Ovary (tissue), 3 donors: ENCODE results near the gene RAB40B.

Experiments used
- CTCF ChIP-seq, 3 donors: fragments of 450-650 bp in 2 of 3; fragments of 200-600 bp in 1 of 3; IDR thresholded peaks; one replicate each; pipeline versions ENCODE4 v1.5.1 to v1.8.0; 2016 to 2022; ENCODE audit warnings: antibody characterized with exemption in 3 of 3, mild to moderate bottlenecking in 1 of 3
- POLR2A ChIP-seq: fragments of 450-650 bp; IDR thresholded peaks from one replicate; pipeline ENCODE4 v1.6.1; 2017; ENCODE audit warnings: antibody characterized with exemption, mild to moderate bottlenecking, moderate library complexity
- donor health status: DM: no; HTN: no; CAD: no.

DNA sequence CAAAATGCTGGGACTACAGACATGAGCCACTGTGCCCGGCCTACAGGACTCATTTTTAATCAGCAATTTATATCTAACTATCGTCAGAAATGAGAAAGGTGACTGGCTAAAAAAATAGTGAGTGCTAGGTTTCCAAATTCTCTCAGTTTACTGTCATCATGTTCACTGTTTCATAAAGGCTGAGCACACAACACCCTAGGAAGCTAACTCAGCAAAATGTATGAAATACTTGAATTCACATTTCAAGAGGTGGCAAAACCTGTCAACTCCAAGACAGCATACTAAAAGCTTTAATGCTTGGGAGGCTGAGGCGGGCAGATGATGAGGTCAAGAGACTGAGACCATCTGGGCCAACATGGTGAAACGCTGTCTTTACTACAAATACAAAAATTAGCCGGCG, 67.0 kb downstream of the RAB40B start:
- TF ChIP-seq POLR2A = no peak
- no peak for TF ChIP-seq CTCF (IDR thresholded peaks at IDR 0.05)
